Right renal pelvis (tissue), 4 donors: ENCODE data around the gene DNAJC18. TPM values are rescaled to one million over a fixed set of nuclear protein-coding genes. Genes with fewer than 3 reads are reported as not detected.
"Not testable (repeated sequence)": the region's sequence is repeated elsewhere in the genome, so short reads cannot be mapped to it uniquely, and the experiment has no call there.

ENCODE experiments used
- DNase-seq, 4 donors: peaks; one replicate each; pipeline ENCODE4 v3.0.0-alpha.2; 2013; ENCODE audit warnings: low read depth in 4 of 4, low spot score in 3 of 4, missing footprints in 1 of 4
- polyA plus RNA-seq, 4 donors: library from polyadenylated mRNA; unstranded; fragments of 120-200 nt; gene quantifications; one replicate each; pipeline ENCODE4 v1.2.1, GENCODE V29; 2013; ENCODE audit not compliant: insufficient read length in 4 of 4

DNAJC18 gene
- polyA plus RNA-seq, 4 donors = 27.1 to 36.0 (median 31.5) TPM

DNA sequence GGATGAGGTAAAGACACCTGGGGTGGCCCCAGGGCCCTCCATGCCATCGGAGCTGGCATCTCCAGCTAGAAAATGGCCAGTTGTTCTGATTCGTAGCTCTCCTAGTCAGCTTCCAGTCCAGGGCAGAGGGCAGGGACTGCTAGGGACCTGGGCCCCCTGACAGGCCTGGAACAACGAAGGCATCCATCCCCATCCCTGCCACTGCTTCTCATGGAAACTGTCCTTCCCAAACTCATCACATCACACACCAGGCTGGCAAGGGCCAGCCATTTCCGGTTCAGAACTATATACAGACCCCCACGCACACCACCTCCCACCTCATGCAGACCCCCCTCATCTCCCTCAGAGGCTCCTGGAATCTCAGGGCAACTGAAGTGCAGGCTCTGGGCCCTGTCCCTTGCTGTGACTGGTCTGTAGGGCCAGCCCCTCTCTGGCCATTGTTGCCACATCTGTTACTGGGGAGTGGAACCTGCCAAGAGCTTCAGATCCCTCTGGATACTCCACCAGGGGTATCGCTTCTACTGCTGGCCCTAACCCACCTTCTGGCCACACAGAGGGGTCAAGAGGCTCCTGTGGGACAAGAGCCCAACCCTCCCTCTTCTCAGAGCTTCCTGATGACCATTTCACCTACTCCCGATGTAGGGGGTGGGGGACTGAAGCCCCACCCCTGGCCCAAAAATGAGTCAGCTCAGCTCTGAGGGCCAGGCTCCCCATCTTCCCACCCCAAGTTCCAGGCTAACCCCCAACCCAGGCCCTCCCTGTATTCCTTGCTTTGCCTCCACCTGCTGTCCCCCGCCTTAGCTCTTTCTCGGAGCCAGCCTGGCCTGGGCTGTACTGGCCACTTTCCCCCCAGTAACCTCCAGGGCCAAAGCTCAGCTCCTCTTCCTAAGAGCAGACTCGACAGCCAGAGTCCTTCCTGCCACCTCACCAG, 48.4 kb downstream of the DNAJC18 start:
- no peak for DNase-seq

DNA sequence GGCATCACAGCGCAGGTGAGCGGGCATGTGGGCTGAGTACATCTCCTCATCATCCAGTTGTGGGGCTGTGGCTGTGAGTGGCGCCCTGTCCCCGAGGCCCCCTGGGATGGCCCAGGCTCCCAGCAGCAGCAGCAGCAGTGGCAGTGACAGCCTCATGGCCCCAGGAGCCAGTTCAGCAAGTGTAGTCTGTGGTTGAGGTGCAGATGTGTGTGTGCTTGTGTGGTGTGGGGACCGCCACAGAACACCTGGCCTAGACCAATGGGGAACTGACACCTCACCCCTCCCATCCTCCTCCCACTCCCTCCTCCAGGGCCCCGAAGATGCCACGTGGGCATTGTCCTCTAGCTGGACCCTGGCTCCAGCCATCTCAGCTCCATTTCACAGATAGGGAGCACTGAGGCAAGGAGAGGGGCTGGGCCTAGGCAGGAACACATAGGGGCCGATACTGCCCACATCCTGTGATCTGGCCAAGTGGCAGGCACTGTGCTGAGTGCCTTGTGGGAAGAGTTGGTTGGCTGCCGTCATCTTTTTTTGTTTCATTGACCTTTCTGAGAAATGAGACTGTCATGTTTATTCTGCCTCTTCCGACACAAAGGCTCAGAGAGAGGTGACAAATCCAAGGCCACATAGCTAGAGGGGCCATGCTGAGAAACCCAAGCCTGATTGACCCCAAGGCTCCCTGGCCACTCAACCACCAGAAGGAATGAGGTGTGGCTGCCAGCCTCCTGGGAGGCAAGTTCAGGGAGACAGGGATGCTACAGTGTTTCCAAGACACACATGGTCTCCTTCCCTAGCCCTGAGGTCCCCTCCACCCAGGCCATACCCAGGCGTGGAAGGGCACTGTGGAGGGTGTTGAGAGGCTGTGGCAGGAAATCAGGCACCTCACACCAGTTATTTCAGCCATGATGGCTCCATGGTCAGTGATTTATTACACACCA, 49.4 kb downstream of the DNAJC18 start, which contains the start of gene MZB1:
TSS of gene MZB1 (minus strand) at position 213 of the 938 bp plus-strand sequence. CDS start at position 156, 57 bp downstream.
- no peak for DNase-seq

DNA sequence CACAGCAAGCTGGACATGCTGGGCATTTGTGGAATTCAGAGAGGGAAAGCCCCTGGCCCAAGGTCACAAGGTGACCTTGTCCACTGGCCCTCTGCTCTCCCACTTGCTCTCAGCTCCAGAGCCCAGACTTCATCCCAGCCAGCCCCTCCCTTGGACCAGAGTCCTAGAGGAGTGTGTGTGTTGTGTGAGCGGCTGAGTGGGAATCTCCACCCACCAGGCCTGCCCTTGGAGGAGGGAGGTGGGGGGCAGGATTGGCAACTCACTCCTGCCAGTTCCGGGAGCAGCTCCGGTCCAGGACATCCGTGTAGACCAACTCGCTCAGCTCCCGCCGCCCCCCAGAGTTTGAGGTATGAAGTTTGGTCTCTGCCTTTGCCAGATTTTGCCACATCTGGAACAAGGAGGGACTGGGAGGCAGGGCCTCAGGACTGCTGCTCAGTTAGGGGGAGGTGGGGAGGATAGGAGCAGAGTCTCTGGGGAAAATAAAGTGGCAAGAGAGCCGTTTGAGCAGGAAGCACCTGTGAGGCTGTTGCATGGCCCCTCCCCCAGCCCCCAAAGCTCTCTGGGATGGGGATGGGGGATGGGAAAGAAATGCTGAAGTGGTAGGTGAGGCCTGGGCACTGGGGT, 51.0 kb downstream of the DNAJC18 start:
- no peak for DNase-seq

- no peak for DNase-seq
Measured at GRCh38 chr5:139387611-139388197, 51.6 kb downstream of the DNAJC18 start.

GRCh38 chr5:139386956-139387355, 52.4 kb downstream of the DNAJC18 start:
- not testable (repeated sequence) for DNase-seq

GRCh38 chr5:139386050-139386438, 53.3 kb downstream of the DNAJC18 start:
- DNase-seq = no peak

DNA sequence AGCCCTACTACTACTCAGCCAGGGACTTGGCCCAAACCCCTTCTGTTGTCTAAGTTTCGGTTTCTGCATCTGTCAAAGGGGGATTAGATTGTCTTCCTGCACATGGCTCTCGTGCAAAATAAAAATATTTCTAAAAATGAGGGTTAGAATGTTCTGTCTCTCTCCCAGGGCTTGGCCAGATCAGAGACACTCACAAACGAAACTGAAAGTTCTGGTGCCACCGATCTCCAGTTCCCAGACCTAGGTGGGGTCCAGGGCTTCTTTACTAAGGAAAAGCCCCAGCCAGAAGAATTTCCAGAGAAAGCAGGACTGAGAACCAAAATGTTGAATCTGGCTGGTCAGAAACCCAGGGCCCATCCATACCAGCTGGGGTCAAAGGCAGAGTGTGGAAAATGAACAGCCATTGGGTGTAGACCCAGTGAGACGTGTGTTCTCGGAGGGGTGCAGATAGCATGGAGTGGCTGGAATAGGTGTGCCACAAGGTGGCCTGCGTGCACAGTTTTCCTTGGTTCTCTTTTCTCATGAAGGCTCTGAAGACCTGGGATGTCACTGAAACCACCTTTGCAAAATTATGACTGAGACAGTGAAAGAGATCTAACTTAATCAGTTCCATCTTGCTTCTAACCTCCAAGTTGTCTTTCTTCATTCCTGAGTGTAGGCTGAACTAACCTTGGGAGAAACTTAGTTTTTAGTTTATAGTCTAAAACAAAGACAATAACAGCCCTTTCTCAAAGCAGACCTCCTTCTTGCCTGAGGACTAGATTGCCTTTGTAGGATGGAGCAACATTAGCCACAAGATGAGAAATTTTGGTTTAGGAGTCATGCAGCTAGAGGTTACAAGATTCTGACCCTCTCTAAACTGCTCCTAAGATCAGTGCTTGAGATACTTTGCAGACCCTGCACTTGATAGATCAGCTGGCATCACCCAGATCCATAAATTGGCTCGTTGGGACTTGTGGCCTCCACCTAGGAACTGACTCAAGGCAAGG, 54.0 kb downstream of the DNAJC18 start:
- DNase-seq = no peak

GRCh38 chr5:139384591-139385051, 54.7 kb downstream of the DNAJC18 start:
- no peak for DNase-seq

DNA sequence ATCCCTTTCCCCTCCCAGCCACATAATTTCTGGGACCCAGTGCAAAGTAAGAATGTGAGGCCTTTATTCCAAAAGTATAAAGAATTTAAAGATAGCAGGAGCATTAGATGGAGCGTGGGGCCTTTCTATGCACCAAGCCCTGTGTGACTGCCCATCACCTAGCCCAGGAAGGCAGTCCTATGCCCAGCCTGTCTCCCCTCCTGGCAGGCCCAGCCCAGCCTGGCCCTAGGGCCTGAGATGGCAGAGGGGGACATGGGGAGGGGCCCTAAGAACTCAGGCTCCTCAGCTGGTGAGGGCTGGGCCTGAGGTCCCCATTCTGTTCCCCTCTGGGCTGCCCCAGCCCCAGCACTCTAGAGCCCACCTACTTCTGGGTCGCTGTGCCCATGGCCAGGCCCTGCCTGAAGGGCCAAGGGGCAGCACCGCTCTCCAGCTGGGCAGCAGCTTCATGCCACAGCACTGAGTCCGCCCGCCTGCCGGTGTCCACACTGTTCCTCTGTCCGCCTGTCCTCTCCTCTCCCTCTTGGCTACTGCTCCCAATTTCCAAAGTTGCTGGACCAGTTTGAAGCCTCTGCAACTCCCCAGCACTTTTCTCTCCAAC, 55.2 kb downstream of the DNAJC18 start:
- no peak for DNase-seq

DNA sequence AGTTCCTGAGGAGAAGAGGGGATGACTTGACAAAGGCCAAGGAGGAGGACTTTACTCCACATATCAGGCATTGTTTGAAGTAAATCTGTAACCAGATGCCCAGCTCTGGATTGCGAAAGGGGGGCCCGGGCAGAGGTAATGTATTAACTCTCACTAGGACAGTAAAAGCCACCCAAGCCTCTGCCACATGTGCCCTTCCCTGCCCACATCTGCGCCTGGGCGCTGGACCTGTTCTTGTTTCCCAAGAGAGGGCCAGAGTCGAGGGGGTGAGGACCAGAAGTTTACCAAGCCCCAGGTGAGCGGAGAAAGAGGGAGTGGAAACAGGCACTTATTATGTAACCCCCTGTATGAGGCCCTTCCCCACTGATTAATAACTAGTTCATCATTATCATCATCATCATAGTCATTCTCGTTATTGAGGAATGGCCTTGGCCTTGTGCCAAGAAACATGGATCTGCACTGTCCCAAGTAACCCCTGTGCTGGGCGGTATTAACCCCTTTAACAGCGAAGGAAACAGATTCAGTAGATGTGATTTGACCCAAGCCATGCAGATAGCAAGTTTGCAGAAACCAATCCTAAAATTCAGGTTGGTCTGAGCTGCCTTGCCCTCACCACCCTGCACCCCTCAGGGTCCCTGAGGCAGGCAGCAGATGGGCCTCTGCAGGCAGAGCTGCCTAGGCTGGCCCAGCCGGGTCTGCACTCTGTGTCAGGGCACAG, 55.9 kb downstream of the DNAJC18 start, which contains the start of gene SLC23A1:
TSS of gene SLC23A1 (minus strand) at position 23 of the 718 bp plus-strand sequence. CDS start 44 bp downstream, outside the sequence.
- DNase-seq = no peak

- DNase-seq = no peak
Measured at GRCh38 chr5:139382807-139383206, 56.5 kb downstream of the DNAJC18 start.

- no peak for DNase-seq
Measured at GRCh38 chr5:139381837-139382761, 57.2 kb downstream of the DNAJC18 start.

DNA sequence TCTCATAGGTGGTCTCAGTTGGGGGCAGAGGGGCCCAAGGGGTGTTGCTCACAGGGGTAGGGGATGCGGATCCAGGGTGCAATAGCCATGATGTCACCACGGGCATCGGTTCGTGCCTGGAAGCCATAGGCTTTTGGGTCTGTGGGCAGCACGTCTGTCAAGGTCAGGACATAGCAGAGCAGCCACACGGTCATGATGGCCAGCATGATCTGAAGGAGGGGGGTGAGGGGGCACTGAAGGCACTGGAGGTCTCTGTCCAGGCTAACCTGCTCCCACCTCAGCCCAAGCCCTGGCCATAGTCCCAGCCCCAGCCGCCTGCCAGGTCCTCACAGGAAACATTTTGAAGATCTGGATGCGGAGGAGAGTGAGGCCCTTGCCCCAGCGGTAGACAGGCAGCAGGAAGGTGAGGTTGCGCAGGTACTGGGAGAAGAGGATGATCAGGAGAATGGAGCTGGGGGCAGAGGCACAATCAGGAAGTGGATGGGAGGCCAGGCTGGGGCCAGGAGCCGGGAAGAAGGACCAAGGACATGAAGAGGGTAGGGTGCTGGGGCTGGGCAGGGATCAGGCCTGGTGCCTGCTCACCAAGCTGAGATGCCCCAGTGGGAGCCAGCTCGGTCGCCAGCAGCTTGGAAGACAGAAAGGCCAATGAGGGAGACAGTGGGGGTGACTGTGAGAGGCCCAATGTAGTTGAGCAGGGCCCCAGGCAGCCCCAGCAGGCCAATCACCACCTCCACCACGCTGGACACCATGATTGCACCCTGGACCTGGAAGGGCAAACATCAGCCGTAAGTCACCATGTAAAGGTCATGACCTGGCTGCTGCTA, 59.5 kb downstream of the DNAJC18 start:
- no peak for DNase-seq

GRCh38 chr5:139378941-139379361, 60.4 kb downstream of the DNAJC18 start:
- DNase-seq = no peak

DNA sequence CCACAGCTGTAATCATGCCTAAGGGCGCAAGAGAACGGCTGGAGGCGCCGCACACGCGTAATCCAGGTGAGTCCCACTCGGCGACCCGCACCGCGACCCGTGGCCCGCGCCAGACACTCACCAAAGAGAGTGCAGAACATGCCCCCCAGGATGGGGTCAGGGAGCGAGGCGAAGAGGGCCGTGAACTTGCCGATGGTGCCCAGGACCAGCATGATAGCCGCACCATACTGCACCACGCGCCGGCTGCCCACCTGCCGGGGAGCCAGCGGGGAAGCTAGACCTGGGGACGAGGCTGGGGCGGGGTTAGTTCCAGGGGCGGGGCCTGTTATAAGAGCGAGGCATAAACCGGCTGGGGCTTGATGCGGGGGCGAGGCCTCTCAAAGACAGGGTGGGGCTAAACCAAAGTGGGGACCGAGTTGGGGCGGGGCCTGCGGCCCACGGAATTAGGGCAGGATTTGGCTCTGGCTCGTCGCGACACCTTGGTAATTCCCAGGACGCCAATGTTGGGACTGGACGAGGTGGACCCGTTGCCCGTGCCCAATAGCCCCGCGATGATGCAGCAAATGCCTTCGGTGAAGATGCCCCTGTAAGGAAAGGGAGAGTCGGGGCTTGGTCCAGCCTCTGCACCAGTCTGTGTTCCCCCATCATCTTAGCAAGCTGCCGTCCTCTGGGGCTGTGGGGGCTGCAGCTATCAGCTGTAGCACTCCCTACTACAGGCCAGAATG, 61.1 kb downstream of the DNAJC18 start:
- DNase-seq = no peak
